Astrocyte (in vitro differentiated cells and primary cell): ENCODE results near the gene NCAPH2. TPM values are rescaled to one million over a fixed set of nuclear protein-coding genes. Genes with fewer than 3 reads are reported as not detected.
A peak's percentile ranks its signal among the peaks of the same experiment; 100 is the strongest.

Source experiments
- DNase-seq: peaks from one replicate; pipeline ENCODE4 v3.0.0-alpha.2; 2010; ENCODE audit warnings: low read depth
- FAIRE-seq: peaks from 2 replicates; lab custom pipeline; 2011; peaks lifted over from hg19 to GRCh38; lab: Jason Lieb, UNC
- H2AFZ ChIP-seq: 2 replicates; pipeline ENCODE4 v1.6.0; 2012; ENCODE audit warnings: low read depth, low read length, inconsistent platforms
- H3K27ac ChIP-seq: 2 replicates; pipeline ENCODE4 v1.5.1; 2011; ENCODE audit warnings: low read depth, low read length, inconsistent platforms
- H3K27me3 ChIP-seq: 2 replicates; pipeline ENCODE4 v1.6.0; 2011; ENCODE audit warnings: low read length, inconsistent platforms; ENCODE audit not compliant: insufficient read depth
- H3K36me3 ChIP-seq: 2 replicates; pipeline ENCODE4 v1.5.1; 2011; ENCODE audit warnings: low read length, inconsistent platforms; ENCODE audit not compliant: insufficient read depth
- H3K4me1 ChIP-seq: 2 replicates; pipeline ENCODE4 v1.5.1; 2011; ENCODE audit warnings: low read length, inconsistent platforms; ENCODE audit not compliant: insufficient read depth
- H3K4me2 ChIP-seq: 2 replicates; pipeline ENCODE4 v1.6.0; 2012; ENCODE audit warnings: low read length, inconsistent platforms
- H3K4me3 ChIP-seq: 2 replicates; pipeline ENCODE4 v1.5.1; 2011; ENCODE audit warnings: low read depth, mild to moderate bottlenecking, low read length, inconsistent platforms; ENCODE audit not compliant: insufficient read depth
- H3K79me2 ChIP-seq: 2 replicates; pipeline ENCODE4 v1.6.0; 2012; ENCODE audit warnings: mild to moderate bottlenecking, low read length, inconsistent platforms; ENCODE audit not compliant: insufficient read depth
- H3K9ac ChIP-seq: 2 replicates; pipeline ENCODE4 v1.6.0; 2012; ENCODE audit warnings: mild to moderate bottlenecking, low read length, inconsistent platforms
- H3K9me3 ChIP-seq: 2 replicates; pipeline ENCODE4 v1.5.1; 2012; ENCODE audit warnings: low read depth, mild to moderate bottlenecking, low read length, inconsistent platforms; ENCODE audit not compliant: insufficient read depth
- H4K20me1 ChIP-seq: 2 replicates; pipeline ENCODE4 v1.6.0; 2012; ENCODE audit warnings: low read length, inconsistent platforms; ENCODE audit not compliant: insufficient read depth
- H3K27ac Mint-ChIP-seq: one replicate; pipeline ENCODE4 v1.8.0; 2021; ENCODE audit warnings: mild to moderate bottlenecking, mixed read lengths; ENCODE audit not compliant: unreplicated experiment
- H3K27me3 Mint-ChIP-seq: one replicate; pipeline ENCODE4 v1.8.0; 2021; ENCODE audit warnings: low read depth, mixed read lengths; ENCODE audit not compliant: unreplicated experiment
- H3K36me3 Mint-ChIP-seq: one replicate; pipeline ENCODE4 v1.8.0; 2021; ENCODE audit warnings: low read depth, mixed read lengths; ENCODE audit not compliant: unreplicated experiment
- H3K4me1 Mint-ChIP-seq: one replicate; pipeline ENCODE4 v1.8.0; 2021; ENCODE audit warnings: low read depth, mixed read lengths; ENCODE audit not compliant: unreplicated experiment
- H3K4me3 Mint-ChIP-seq: one replicate; pipeline ENCODE4 v1.8.0; 2021; ENCODE audit warnings: mild to moderate bottlenecking, moderate library complexity, mixed read lengths; ENCODE audit not compliant: unreplicated experiment
- H3K9me3 Mint-ChIP-seq: one replicate; pipeline ENCODE4 v1.8.0; 2021; ENCODE audit warnings: mild to moderate bottlenecking, mixed read lengths; ENCODE audit not compliant: unreplicated experiment
- EZH2 ChIP-seq: IDR thresholded peaks from 2 replicates; pipeline ENCODE4 v1.6.1; 2012; ENCODE audit warnings: mild to moderate bottlenecking, low read length, inconsistent platforms; ENCODE audit not compliant: insufficient read depth
- total RNA-seq: library from RNA; stranded (reverse); gene quantifications from 2 replicates; pipeline ENCODE4 v1.2.1, GENCODE V29; 2021
- TF ChIP-seq, protein P1 (sequence below): IDR thresholded peaks from 2 replicates; pipeline ENCODE4 v1.5.1; 2011; ENCODE audit warnings: low read depth, mild to moderate bottlenecking, inconsistent platforms, low read length, moderate library complexity; ENCODE audit not compliant: insufficient read depth

The NCAPH2 gene
- total RNA-seq, 1 donor from 2014 or later, result 25.6 TPM

DNA sequence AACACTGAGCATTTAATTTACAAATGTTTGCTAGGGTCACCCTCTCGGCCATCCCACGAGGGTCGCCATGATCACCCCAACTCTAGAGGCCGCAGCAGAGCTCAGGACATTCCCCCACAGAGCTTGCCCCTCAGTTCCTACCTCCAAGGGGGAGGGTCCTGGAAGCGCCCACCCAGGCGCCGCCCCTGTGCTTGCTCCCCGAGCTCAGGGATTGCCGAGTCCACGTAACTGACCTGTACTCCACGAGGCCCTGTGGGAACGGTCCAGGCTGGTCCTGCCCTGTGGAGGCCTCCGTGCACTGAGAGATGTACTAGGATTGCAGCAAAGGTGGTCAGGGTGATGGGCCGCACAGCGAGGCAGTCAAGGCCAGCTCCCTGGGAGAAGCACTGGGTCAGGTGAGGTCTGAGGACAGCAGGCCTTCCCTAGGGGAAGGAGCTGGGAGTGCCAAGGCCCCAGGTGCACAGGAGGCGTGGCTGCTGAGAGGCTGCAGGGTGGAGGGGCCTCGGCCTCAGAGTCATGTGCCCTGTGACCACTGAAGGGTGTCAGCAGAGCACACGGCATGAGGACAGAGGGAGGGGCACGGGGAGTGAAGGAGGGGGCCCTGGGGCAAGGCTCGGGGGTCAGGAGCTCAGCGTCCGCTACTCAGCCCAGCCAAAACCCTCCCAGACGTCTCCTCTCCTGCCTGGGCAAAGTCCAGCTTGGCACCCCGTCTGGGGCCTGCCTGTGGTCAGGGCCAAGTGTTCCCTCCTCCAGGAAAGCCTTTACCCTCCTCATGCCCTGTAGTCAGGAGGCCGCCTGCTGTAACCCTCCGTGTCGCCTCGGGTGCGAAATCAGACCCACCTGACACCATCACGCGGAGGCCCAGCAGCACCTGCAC lies 23.8 kb upstream of the NCAPH2 start:
- H3K4me2 ChIP-seq, result no peak overlapping the region
- H3K4me3 Mint-ChIP-seq, result no peak overlapping the region
- H3K4me1 ChIP-seq, result peaks cover 7% of the 10 kb centered on the region

GRCh38 chr22:50485221-50486131 lies 22.5 kb upstream of the NCAPH2 start:
- Histone ChIP-seq H3K79me2 (no peaks in the 10 kb centered on the region), H3K4me3 (no peak overlapping the region), H3K4me2 (no peak overlapping the region), H3K27ac (no peak overlapping the region), H2AFZ (no peak overlapping the region), H3K27me3 (peaks cover 12% of the 10 kb centered on the region), H3K4me1 (peaks cover 7% of the 10 kb centered on the region), H3K9ac (no peak overlapping the region), H3K9me3 (no peaks in the 10 kb centered on the region), H4K20me1 (no peaks in the 10 kb centered on the region), H3K36me3 (no peaks in the 10 kb centered on the region)
- TF ChIP-seq EZH2, result no peak
- TF ChIP-seq, protein P1, sequence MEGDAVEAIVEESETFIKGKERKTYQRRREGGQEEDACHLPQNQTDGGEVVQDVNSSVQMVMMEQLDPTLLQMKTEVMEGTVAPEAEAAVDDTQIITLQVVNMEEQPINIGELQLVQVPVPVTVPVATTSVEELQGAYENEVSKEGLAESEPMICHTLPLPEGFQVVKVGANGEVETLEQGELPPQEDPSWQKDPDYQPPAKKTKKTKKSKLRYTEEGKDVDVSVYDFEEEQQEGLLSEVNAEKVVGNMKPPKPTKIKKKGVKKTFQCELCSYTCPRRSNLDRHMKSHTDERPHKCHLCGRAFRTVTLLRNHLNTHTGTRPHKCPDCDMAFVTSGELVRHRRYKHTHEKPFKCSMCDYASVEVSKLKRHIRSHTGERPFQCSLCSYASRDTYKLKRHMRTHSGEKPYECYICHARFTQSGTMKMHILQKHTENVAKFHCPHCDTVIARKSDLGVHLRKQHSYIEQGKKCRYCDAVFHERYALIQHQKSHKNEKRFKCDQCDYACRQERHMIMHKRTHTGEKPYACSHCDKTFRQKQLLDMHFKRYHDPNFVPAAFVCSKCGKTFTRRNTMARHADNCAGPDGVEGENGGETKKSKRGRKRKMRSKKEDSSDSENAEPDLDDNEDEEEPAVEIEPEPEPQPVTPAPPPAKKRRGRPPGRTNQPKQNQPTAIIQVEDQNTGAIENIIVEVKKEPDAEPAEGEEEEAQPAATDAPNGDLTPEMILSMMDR, result no peak
- Mint-ChIP-seq H3K27ac (no peak overlapping the region), H3K4me1 (peaks cover 6% of the 10 kb centered on the region), H3K9me3 (no peaks in the 10 kb centered on the region), H3K27me3 (peaks cover 6% of the 10 kb centered on the region), H3K4me3 (peak overlapping the region; percentile 14), H3K36me3 (peaks cover 5% of the 10 kb centered on the region)
- no peak for DNase-seq
- no peak for FAIRE-seq

More for the DNA sequence above, 23.8 kb upstream of the NCAPH2 start:
- H3K4me3 ChIP-seq, result no peak overlapping the region
- H2AFZ ChIP-seq, result no peak overlapping the region
- FAIRE-seq (no peak), DNase-seq (no peak)
- TF ChIP-seq, protein P1, result no peak
- no peak for TF ChIP-seq EZH2
- Mint-ChIP-seq H3K4me1 (peaks cover 6% of the 10 kb centered on the region), H3K36me3 (peaks cover 8% of the 10 kb centered on the region), H3K27ac (no peak overlapping the region), H3K9me3 (peaks cover 3% of the 10 kb centered on the region), H3K27me3 (peaks cover 18% of the 10 kb centered on the region)
- H3K36me3 ChIP-seq, result no peaks in the 10 kb centered on the region
- H3K9me3 ChIP-seq, result no peaks in the 10 kb centered on the region
- H3K27ac ChIP-seq, result no peak overlapping the region
- no peak overlapping the region for H3K9ac ChIP-seq
- peaks cover 17% of the 10 kb centered on the region for H3K27me3 ChIP-seq
- H3K79me2 ChIP-seq, result no peaks in the 10 kb centered on the region
- no peaks in the 10 kb centered on the region for H4K20me1 ChIP-seq
